ENCODE measurements around the gene UBE2Q2.

GRCh38 chr15:75900577-75900976 is 57.3 kb downstream of the UBE2Q2 start:
- TF ChIP-seq CTCF (IDR thresholded peaks at IDR 0.05) (no peak), POLR2AphosphoS5 (IDR thresholded peaks at IDR 0.05) (no peak), POLR2A (IDR thresholded peaks at IDR 0.05) (no peak)

Data from suprapubic skin (tissue), 4 donors.